K562 (cell line): ENCODE results near the gene MAS1L. TPM values are rescaled to one million over a fixed set of nuclear protein-coding genes. Genes with fewer than 3 reads are reported as not detected.

Experiments used
- ATAC-seq: fragments of 200-7000 bp; cut with Tn5 transposase; 3 replicates; pipeline ENCODE4 v1.9.1; 2020; ENCODE audit warnings: moderate library complexity
- BruUV-seq: library from RNA; stranded (reverse); fragments of 400-500 nt; replicated peaks from 2 replicates; lab custom pipeline; 2021; lab: Mats Ljungman, UMichigan
- CTCF ChIA-PET: fragments of 300-600 bp; formaldehyde crosslinking; extraction: SDS; loops from one replicate; lab custom pipeline; 2021; ENCODE audit warnings: low intra/inter-chr PET ratio; lab: Yijun Ruan, JAX
- POLR2A ChIA-PET: fragments of 300-600, 350-650 bp; sonication (Branson Sonifier 250); formaldehyde crosslinking; extraction: SDS; loops from one replicate; lab custom pipeline; 2021; ENCODE audit warnings: antibody characterized with exemption, inconsistent platforms; lab: Yijun Ruan, JAX
- DNase-seq, 4 experiments: peaks; one replicate each; pipeline versions ENCODE4 v3.0.0 to v3.0.0-alpha.2; 2011 to 2018; ENCODE audit warnings: low spot score in 3 of 4, mixed read lengths in 3 of 4; ENCODE audit errors: extremely low read depth in 1 of 4
- FAIRE-seq: peaks from 2 replicates; lab custom pipeline; 2011; peaks lifted over from hg19 to GRCh38; lab: Jason Lieb, UNC
- H2AFZ ChIP-seq: 2 replicates; pipeline ENCODE4 v1.6.0; 2011; ENCODE audit warnings: low read depth, low read length, control low read depth, inconsistent platforms
- H3K27ac ChIP-seq: fragments of 200-600 bp; 3 replicates; pipeline ENCODE4 v1.8.0; 2011; ENCODE audit warnings: low read depth, mild to moderate bottlenecking, control low read depth, inconsistent platforms, low read length, moderate library complexity, mixed read lengths; ENCODE audit errors: extremely low read depth
- H3K27me3 ChIP-seq, 2 experiments: fragments of 300-600 bp in 1 of 2; 2 replicates in 1 of 2; 3 replicates in 1 of 2; pipeline versions ENCODE4 v1.6.0 to v1.8.0; 2011; ENCODE audit warnings: inconsistent platforms in 2 of 2, low read length in 2 of 2, mild to moderate bottlenecking in 1 of 2, mixed read lengths in 1 of 2, moderate library complexity in 1 of 2; ENCODE audit not compliant: control insufficient read depth in 2 of 2, insufficient read depth in 2 of 2
- H3K36me3 ChIP-seq: fragments of 300-600 bp; 3 replicates; pipeline ENCODE4 v1.8.0; 2011; ENCODE audit warnings: mild to moderate bottlenecking, low read length, inconsistent platforms; ENCODE audit not compliant: control insufficient read depth, insufficient read depth
- H3K4me1 ChIP-seq, 2 experiments: fragments of 200-600 bp in 1 of 2; replicated peaks in 1 of 2; 2 replicates in 1 of 2; 3 replicates in 1 of 2; pipeline versions ENCODE4 v1.5.1 to v1.8.0; 2011; ENCODE audit warnings: inconsistent platforms in 2 of 2, low read length in 2 of 2, mild to moderate bottlenecking in 1 of 2, mixed read lengths in 1 of 2, moderate library complexity in 1 of 2; ENCODE audit not compliant: control insufficient read depth in 2 of 2, insufficient read depth in 2 of 2
- H3K4me2 ChIP-seq: 2 replicates; pipeline ENCODE4 v1.6.1; 2011; ENCODE audit warnings: low read length, control low read depth, inconsistent platforms, mixed read lengths; ENCODE audit not compliant: insufficient read depth
- H3K4me3 ChIP-seq: fragments of 200-600 bp; sonication (generic), shearing (Covaris generic); 2 replicates; pipeline ENCODE4 v1.5.1; 2016; ENCODE audit warnings: control low read depth, inconsistent platforms
- H3K79me2 ChIP-seq: fragments of 200-600 bp; 3 replicates; pipeline ENCODE4 v1.8.0; 2011; ENCODE audit warnings: low read length, inconsistent platforms; ENCODE audit not compliant: control insufficient read depth, insufficient read depth
- H3K9ac ChIP-seq, 2 experiments: 2 replicates each; pipeline versions ENCODE4 v1.6.0 to v1.6.1; 2011; ENCODE audit warnings: low read depth in 2 of 2, low read length in 2 of 2, control low read depth in 1 of 2, inconsistent platforms in 1 of 2, mild to moderate bottlenecking in 1 of 2, mixed read lengths in 1 of 2; ENCODE audit not compliant: insufficient read depth in 1 of 2
- H3K9me1 ChIP-seq: one replicate; pipeline ENCODE4 v1.6.0; 2011; ENCODE audit warnings: inconsistent platforms, mild to moderate bottlenecking, low read length, moderate library complexity; ENCODE audit not compliant: control insufficient read depth, insufficient read depth
- H3K9me3 ChIP-seq: replicated peaks from 2 replicates; pipeline ENCODE4 v1.5.1; 2011; ENCODE audit warnings: low read depth, low read length, inconsistent platforms; ENCODE audit not compliant: control insufficient read depth, insufficient read depth
- H4K20me1 ChIP-seq: replicated peaks from 2 replicates; pipeline ENCODE4 v1.6.1; 2011; ENCODE audit warnings: low read length, inconsistent platforms, mixed read lengths; ENCODE audit not compliant: control insufficient read depth, insufficient read depth
- CEBPB ChIP-seq: fragments of 450-650 bp; IDR thresholded peaks from 2 replicates; pipeline ENCODE4 v1.6.1; 2016; ENCODE audit warnings: missing genetic modification characterization, missing compliant biosample characterization
- CEBPG ChIP-seq, 3 experiments: fragments of 200-800 bp in 1 of 3; sonication (Bioruptor generic) in 1 of 3; sonication (generic) in 1 of 3; formaldehyde crosslinking in 1 of 3; IDR thresholded peaks in 2 of 3; conservative IDR thresholded peaks in 1 of 3; 2 replicates each; pipeline versions ENCODE4 v1.6.1 to v1.8.0; 2016 to 2022; ENCODE audit warnings: missing compliant biosample characterization in 2 of 3, missing genetic modification characterization in 2 of 3, mild to moderate bottlenecking in 1 of 3, missing genetic modification reagents in 1 of 3
- TCFL5 ChIP-seq: fragments of 250-450 bp; sonication (Bioruptor Pico); conservative IDR thresholded peaks from 2 replicates; pipeline ENCODE4 v1.6.1; 2021; ENCODE audit warnings: mild to moderate bottlenecking, moderate library complexity, matching md5 sums
- WGBS: fragments of 100-300 bp; shearing (Covaris generic); methylation state at CpG from one replicate; pipeline ENCODE4 v1.1.6; 2016; ENCODE audit warnings: low coverage, mixed read lengths; ENCODE audit not compliant: insufficient coverage; ENCODE audit errors: missing lambda C conversion rate; 5-methylcytosine and 5-hydroxymethylcytosine counted together
- in situ Hi-C: fragments of 300-500 bp; cut with MboI; formaldehyde crosslinking; loops from 4 replicates; pipeline ENCODE4 v1.15.0; 2018; ENCODE audit warnings: inconsistent platforms, mixed read lengths
- intact Hi-C: fragments of 100-400 bp; cut with micrococcal nuclease; formaldehyde crosslinking; loops from 2 replicates; pipeline ENCODE4 v1.14.2; 2022
- polyA plus RNA-seq, 8 experiments: library from polyadenylated mRNA; depleted of rRNA in 4 of 8; stranded (reverse) in 5 of 8; unstranded in 3 of 8; fragments of >200 nt; fragmentation: Nextera tagmentation in 2 of 8; fragmentation: Illumina TruSeq in 1 of 8; extraction: Ambion mirVana in 2 of 8; extraction: Trizol in 1 of 8; gene quantifications; 2 replicates each; pipeline versions ENCODE4 v1.2.1 to v1.2.3, GENCODE V29; 2011 to 2014; ENCODE audit warnings: inconsistent platforms in 1 of 8, missing spikeins in 1 of 8
- total RNA-seq, 7 experiments: library from RNA; depleted of rRNA in 6 of 7; stranded (reverse); fragments of >200 nt in 6 of 7; fragmentation: Illumina TruSeq in 2 of 7; extraction: Trizol in 2 of 7; gene quantifications; 2 replicates each; pipeline versions ENCODE4 v1.2.1 to v1.2.3, GENCODE V29; 2011 to 2021; ENCODE audit warnings: low replicate concordance in 1 of 7
- TF ChIP-seq, protein P1 (sequence below): fragments of 450-650 bp; IDR thresholded peaks from 2 replicates; pipeline ENCODE4 v1.6.1; 2016; ENCODE audit warnings: missing biosample characterization, missing genetic modification characterization

MAS1L gene
- total and polyA plus RNA-seq, 9 of the 15 experiments (the other 6 are each of a cell fraction or from before 2014, with no cell fraction given), result not detected

DNA sequence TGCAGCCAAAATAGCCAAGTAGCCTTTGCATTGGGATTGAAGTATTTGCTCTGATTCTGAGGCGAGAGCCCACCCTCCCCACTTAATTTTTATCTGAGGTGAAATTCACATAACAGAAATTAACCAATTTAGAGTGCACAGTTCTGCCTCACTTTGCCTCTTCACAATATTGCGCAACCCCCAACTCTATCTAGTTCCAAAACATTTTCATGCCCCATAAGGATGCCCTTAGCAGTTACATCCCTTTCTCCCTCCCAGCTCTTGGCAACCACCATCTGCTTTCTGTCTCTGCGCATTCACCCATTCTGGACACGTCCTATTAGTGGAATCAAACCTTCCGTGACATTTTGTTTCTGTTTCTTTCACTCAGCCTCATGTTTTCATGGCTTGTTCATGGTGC is 9.0 kb downstream of the MAS1L start:
- in situ Hi-C loops (no loop called here), intact Hi-C loops (no loop called here)
- Histone ChIP-seq H2AFZ (no peak overlapping the region), H3K9me3 (no peaks in the 10 kb centered on the region), H4K20me1 (no peaks in the 10 kb centered on the region), H3K9me1 (no peaks in the 10 kb centered on the region)
- POLR2A ChIA-PET, result interaction anchor here (1.3 kb wide), 1 partner anchor 11 kb away, joined by 3 read pairs; no protein-coding TSS in a partner anchor
- CTCF ChIA-PET, result no interaction called here
- no TSS peak for BruUV-seq
- TF ChIP-seq CEBPG (CRISPR knock-in tag; IDR thresholded peaks at IDR 0.05) (peak; percentile 73), CEBPG (tag; conservative IDR thresholded peaks at IDR 0.05 in 1 of 2, IDR thresholded peaks at IDR 0.05 in 1 of 2) (peak; percentile 76 to 100), TCFL5 (CRISPR knock-in tag) (no peak), CEBPB (tag) (peak; percentile 96)
- TF ChIP-seq, protein P1, sequence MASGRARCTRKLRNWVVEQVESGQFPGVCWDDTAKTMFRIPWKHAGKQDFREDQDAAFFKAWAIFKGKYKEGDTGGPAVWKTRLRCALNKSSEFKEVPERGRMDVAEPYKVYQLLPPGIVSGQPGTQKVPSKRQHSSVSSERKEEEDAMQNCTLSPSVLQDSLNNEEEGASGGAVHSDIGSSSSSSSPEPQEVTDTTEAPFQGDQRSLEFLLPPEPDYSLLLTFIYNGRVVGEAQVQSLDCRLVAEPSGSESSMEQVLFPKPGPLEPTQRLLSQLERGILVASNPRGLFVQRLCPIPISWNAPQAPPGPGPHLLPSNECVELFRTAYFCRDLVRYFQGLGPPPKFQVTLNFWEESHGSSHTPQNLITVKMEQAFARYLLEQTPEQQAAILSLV, result peak; percentile 76
- TF ChIP-seq, all 486 proteins: peak for 3
- Histone ChIP-seq H3K4me2 (no peak overlapping the region), H3K79me2 (no peaks in the 10 kb centered on the region), H3K4me3 (no peak overlapping the region), H3K27me3 (peaks cover 0 to 20% of the 10 kb centered on the region in 2 experiments; a peak in 2 of 5 replicates), H3K27ac (no peak overlapping the region), H3K9ac (no peak overlapping the region), H3K36me3 (no peaks in the 10 kb centered on the region), H3K4me1 (no peaks in the 10 kb centered on the region; a peak in 3 of 5 replicates)
- WGBS, result 22% methylated on average over 5 of the region's 5 CpGs
- ATAC-seq, result no peak
- DNase-seq, result no peak
- FAIRE-seq, result no peak
